ENCODE measurements around the gene ADAD2.

Gene ADAD2

DNA sequence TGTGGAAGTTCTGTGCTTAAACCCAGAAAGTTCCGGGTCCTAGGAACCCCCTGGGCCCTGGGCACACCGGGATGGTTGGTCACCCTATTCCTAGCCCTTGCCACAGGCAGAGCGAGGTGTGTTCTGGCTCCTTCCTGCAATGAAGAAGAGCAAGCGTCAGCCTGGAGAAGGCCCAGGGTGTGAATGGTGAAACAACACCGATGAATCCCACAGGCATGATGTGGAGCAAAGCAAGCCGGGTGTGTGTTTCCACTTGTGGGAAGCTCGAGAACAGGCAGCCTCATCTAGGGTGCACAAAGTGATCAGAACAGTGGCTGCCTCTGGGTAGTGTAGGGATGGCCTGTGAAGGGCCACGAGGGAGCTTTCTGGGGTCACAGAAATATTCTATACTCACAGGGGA is 35.1 kb downstream of the ADAD2 start:
- DNase-seq: no peak

- DNase-seq: no peak
Observed at GRCh38 chr16:84227548-84227947, 36.6 kb downstream of the ADAD2 start.

GRCh38 chr16:84228256-84228838 is 37.4 kb downstream of the ADAD2 start:
- DNase-seq: no peak

DNA sequence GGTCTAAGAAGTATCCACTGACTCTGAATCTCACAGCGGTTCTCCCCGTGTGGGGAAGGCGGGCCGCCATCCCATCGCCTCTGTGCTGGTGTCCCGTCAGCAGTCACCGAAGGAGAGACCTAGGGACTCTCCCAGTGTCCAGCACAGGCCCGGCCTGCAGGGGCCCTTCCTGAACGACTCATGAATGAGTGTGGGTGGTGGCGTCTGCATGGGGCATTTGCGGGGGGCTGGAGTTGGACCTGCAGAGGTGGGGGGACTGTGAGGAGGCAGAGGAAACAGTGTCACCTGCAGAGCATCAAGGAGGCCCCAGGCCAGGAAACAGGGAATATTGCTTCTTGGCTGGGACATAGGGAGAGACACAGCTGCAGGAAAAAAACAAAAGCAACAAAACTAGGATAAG is 38.5 kb downstream of the ADAD2 start:
- no peak for DNase-seq

DNA sequence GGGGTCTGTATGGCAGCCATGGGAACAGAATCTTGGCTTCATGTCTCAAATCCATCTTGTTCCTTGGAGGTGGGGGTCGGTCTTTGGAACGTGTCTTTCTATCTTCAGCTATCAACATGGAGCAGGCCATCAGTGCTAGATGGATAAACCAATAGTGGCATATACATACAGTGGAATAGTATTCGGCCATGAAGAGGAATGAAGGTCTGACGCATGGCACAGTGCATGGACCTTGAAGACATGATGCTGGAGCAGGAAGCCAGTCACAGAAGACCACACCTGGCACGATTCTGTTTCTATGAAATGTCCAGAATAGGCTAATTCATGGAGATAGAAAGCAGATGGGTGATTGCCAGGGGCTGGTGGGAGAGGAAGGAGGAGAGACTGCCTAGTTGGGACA is 41.1 kb downstream of the ADAD2 start:
- no peak for DNase-seq

- DNase-seq: no peak
Observed at GRCh38 chr16:84232969-84233368, 42.0 kb downstream of the ADAD2 start.

- no peak for DNase-seq
Observed at GRCh38 chr16:84233748-84234147, 42.8 kb downstream of the ADAD2 start.

DNA sequence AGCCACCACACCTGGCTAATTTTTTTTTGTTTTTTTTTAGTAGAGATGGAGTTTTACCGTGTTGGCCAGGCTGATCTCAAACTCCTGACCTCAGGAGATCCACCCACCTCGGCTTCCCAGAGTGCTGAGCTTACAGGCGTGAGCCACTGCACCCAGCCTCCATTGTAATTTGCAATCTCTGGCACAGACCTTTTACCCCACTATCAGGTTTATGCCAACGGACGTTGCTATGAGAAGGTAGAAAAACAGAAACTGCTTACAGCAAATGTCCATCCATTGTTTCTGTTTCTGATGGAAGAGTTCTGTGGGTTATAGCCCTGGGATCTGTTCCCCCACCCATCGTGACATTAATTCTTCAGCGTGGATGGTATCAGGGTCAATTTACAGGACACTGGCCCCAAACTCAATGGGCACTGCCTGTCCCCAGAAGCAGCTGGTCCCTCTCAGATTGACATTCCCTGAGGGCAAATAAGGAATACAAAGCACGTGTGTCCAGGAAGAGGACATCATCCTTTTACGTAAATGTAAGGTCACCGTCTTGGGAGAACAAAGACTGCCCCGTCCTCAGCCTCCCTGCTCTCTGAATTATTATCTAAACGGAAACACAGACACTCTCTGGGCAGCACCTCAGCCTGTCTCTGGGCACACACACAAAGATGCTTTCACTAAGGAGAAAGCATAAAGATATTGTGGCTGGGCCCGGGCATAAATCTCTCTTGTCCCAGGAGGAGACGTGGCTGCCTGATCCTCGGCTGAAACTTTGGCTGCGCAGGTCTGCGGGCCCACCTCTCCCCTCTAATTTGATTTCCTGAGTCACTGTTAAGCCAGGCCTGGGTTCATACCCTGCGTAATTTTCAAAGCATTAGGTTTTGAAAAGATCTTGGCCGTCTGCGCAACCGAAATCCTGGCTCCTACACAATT is 43.6 kb downstream of the ADAD2 start:
- no peak for DNase-seq

- no peak for DNase-seq
Observed at GRCh38 chr16:84236671-84237070, 45.7 kb downstream of the ADAD2 start.

- no peak for DNase-seq
Observed at GRCh38 chr16:84237994-84238750, 47.2 kb downstream of the ADAD2 start.

DNA sequence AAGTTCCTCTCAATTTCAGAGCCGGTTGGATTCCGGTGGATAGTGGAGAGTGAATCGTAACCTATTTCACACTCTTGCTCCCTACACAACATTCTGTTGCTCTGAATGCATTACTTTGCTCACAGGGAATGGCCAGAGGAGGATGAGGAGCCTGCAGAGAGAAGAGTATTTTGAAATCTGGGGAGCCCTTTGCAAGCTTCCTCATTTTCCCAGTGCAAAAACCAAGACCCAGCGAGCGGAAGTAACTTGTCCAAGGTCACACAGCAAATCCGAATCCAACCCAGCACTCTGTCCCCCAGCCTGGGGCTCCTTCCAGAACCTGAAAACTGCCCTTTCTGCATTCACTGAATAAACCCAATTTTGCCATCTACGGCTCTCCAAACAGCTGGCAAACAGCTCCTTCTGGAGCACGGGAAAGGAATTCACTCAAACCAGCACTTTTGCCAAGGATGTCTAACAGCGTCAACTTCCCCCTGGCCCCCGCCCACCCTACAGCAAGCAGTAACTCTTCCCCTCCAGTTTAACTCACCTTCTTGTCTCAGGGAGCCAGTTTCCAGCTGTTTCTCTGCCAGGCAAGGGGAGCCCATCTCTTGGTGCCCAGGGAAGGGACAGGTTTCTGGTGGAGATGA is 48.3 kb downstream of the ADAD2 start:
- no peak for DNase-seq

DNA sequence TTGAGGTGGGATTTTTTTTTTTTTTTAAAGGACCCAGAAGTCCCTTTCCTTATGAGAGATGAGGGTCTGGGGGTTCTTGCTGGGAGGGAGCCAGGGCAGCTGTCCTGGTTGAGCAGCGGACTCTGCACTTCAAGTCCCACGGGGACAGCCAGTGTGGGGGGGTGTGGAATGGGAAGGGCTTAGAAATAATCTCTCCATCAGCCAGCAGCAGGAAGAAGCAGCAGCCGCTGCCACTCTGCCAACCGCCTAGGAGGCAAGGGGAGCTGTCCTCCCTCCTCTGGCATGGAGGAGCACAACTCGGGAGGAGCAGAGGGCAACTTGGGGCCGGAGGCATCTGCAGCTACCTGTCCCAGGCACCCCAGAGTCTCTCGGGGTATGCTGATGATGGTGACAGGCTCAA is 49.0 kb downstream of the ADAD2 start, which contains the start of gene KCNG4:
Gene KCNG4, minus strand, starts transcription at position 104 of the 400 bp plus-strand sequence. CDS start 2,527 bp downstream, outside the sequence.
- DNase-seq: no peak

GRCh38 chr16:84240455-84240854 is 49.5 kb downstream of the ADAD2 start:
- DNase-seq: no peak

GRCh38 chr16:84241778-84242177 is 50.8 kb downstream of the ADAD2 start:
- DNase-seq: no peak

GRCh38 chr16:84242839-84243238 is 51.9 kb downstream of the ADAD2 start:
- no peak for DNase-seq

DNA sequence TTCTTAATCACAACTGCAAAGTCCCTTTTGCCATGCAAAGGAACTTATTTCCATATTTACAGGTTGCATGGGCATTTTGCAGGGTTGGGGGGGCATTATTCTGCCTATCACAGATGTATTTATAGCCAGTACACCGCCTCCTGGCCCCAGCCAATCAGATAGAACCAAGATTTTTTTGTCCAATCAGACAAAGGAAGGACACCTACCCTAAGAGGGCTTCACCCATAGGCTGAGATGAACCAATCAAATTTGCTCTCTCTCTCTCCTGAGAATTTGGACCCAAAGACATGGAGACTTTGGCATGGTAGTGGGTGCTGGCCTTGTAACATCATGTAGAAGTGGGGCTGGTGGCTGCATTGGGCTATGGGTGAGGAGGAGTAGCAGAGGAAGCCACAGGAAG is 52.8 kb downstream of the ADAD2 start:
- DNase-seq: no peak

DNA sequence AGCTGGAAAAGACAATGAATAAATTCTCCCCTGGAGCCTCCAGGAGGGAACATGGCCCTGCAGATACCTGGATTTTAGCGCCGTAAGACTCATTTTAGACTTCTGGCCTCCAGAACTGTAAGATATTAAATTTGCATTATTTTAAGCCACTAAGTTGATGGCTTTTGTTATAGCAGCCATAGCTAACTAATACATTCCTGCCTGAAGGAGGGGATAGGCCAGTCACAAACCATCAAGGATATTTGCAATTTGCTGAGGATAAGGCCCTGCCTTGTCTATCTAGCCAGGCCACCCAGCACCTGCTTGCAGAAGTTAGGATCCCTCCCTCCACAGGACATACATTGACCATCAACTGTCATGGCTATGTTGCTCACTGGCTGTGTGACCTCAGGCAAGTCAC is 53.8 kb downstream of the ADAD2 start:
- no peak for DNase-seq

DNA sequence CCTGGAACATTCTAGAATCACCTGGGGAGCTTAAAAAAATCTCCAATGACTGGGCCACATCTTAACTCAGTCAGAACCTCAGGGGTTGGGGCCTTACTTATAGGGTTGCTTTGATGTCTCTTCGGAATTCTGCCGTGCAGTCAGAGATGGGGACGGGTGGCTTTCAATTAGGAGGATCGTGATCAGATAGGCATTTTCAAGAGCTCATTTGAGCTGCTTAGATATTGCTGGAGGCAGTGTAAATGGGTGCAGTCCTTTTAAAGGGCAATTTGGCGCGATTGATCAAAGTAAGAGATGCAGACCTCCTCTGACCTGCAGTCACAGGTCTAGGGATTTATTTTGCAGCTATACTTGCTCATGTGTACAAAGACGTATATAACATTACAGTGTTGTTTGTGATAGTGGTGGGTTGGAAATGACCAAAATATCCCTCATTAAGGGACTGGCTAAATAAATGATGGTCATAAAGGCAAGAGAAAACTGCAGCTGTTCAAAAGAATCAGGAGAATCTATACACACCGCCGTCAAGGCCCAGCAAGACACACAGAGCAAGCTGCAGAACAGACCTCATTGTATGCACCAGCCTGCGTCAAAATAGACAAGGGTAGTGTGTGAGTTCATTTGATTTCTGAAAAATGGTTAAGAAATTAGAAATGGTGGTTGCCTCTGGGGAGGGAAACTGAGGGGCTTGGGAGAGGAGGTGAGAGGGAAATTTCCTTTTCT is 55.2 kb downstream of the ADAD2 start:
- no peak for DNase-seq

DNA sequence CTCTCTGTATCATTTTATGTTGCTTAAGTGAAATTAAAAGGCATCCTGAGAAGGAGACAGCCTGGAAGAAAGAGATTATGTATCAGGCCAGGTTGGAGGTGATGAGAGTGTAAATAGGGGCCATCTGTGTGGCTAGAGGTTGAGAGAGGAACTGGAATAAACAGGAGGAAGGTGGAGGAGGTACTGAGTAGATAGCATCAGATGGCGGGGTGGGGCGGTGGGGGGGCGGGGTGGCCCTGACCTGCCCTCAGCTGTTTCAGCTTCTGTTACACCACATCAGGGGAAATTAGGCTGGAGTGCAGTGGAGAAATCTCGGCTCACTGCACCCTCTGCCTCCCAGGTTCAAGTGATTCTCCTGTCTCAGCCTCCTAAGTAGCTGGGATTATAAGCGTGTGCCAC is 55.7 kb downstream of the ADAD2 start:
- no peak for DNase-seq
